ENCODE results near the gene NGFR. TPM values are rescaled to one million over a fixed set of nuclear protein-coding genes. Genes with fewer than 3 reads are reported as not detected.

Gene NGFR
- total and polyA plus RNA-seq, 9 of the 15 experiments (the other 6 are each of a cell fraction or from before 2014, with no cell fraction given), result 0.07 to 0.23 (median 0.13) TPM; not detected in 4

GRCh38 chr17:49556223-49556943 is 61.3 kb downstream of the NGFR start (continued):
- TF ChIP-seq MEF2A (IDR thresholded peaks at IDR 0.05; ENCODE audit: control insufficient read depth, low read depth, low read length) (no peak), ZNF75A (CRISPR knock-in tag; IDR thresholded peaks at IDR 0.05) (no peak), POLR3A (IDR thresholded peaks at IDR 0.05; ENCODE audit: borderline replicate concordance, extremely low read depth, insufficient read depth, insufficient read length) (no peak), POLR3G (IDR thresholded peaks at IDR 0.05; ENCODE audit: extremely low read depth, insufficient read length, insufficient replicate concordance) (no peak), WHSC1 (IDR thresholded peaks at IDR 0.05; ENCODE audit: low read length) (no peak), PCBP2 (IDR thresholded peaks at IDR 0.05; ENCODE audit: low read depth, low read length, poor library complexity, severe bottlenecking) (no peak), SMARCE1 (IDR thresholded peaks at IDR 0.05) (no peak), ARHGAP35 (IDR thresholded peaks at IDR 0.05; ENCODE audit: partially characterized antibody) (no peak), CTCF (IDR thresholded peaks at IDR 0.05 in 2 of 3, conservative IDR thresholded peaks at IDR 0.05 in 1 of 3; ENCODE audit: insufficient read depth in 2 of 3, low read depth in 1 of 3, low read length in 3 of 3) (peak; percentile 96 to 97 (median 96)), ZNF316 (IDR thresholded peaks at IDR 0.05) (no peak), USF2 (CRISPR knock-in tag; IDR thresholded peaks at IDR 0.05) (no peak; the same call in 1 of the 2 replicates), CBFB (CRISPR knock-in tag; IDR thresholded peaks at IDR 0.05) (no peak), FOS (IDR thresholded peaks at IDR 0.05; ENCODE audit: extremely low read depth, insufficient read length) (no peak), MLLT1 (IDR thresholded peaks at IDR 0.05) (no peak), BRF1 (IDR thresholded peaks at IDR 0.05; ENCODE audit: borderline replicate concordance, extremely low read depth, insufficient read length) (no peak), TBP (optimal IDR thresholded peaks at IDR 0.05; ENCODE audit: low read depth, low read length) (no peak), STAG1 (CRISPR knock-in tag; IDR thresholded peaks at IDR 0.05; ENCODE audit: borderline replicate concordance) (peak; percentile 95), MAZ (CRISPR knock-in tag; conservative IDR thresholded peaks at IDR 0.05 in 1 of 2, IDR thresholded peaks at IDR 0.05 in 1 of 2) (peak in 1 of 2 experiments; percentile 49; a peak in 2 of 4 replicates), CC2D1A (IDR thresholded peaks at IDR 0.05) (0 out of 2 replicates have a peak, but pooled peaks have one; percentile 43), ZNF584 (CRISPR knock-in tag; IDR thresholded peaks at IDR 0.05; ENCODE audit: low read depth) (no peak)
- TF ChIP-seq, protein P1, sequence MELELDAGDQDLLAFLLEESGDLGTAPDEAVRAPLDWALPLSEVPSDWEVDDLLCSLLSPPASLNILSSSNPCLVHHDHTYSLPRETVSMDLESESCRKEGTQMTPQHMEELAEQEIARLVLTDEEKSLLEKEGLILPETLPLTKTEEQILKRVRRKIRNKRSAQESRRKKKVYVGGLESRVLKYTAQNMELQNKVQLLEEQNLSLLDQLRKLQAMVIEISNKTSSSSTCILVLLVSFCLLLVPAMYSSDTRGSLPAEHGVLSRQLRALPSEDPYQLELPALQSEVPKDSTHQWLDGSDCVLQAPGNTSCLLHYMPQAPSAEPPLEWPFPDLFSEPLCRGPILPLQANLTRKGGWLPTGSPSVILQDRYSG (tag; conservative IDR thresholded peaks at IDR 0.05; ENCODE audit: low read depth), result no peak
